HCT116 (cell line): Measurements from ENCODE around the gene NTNG2. TPM values are rescaled to one million over a fixed set of nuclear protein-coding genes. Genes with fewer than 3 reads are reported as not detected.

Experiments
- total RNA-seq: library from RNA; stranded (reverse); gene quantifications from one replicate; pipeline ENCODE4 v1.2.1, GENCODE V29; 2021; ENCODE audit not compliant: unreplicated experiment

Gene NTNG2
- total RNA-seq, 1 experiment from 2014 or later = 2.5 TPM

Other genes with a start within 250 kb of the NTNG2 start
- gene MED27, start 82.2 kb upstream of the NTNG2 start, total RNA-seq = 26.9 TPM
- gene SETX, start 192.9 kb downstream of the NTNG2 start, total RNA-seq = 38.5 TPM
- 14.5 TPM for gene TTF1, start 244.8 kb downstream of the NTNG2 start, total RNA-seq
- 0.98 TPM for gene CFAP77, start 248.2 kb downstream of the NTNG2 start, total RNA-seq